ENCODE data around the gene ARVCF. TPM values are rescaled to one million over a fixed set of nuclear protein-coding genes. Genes with fewer than 3 reads are reported as not detected.

ARVCF gene
- total RNA-seq, 1 donor from 2014 or later = 19.2 TPM

GRCh38 chr22:20055144-20055543 lies 38.5 kb upstream of the ARVCF start:
- no peak overlapping the region for H3K4me3 ChIP-seq (ENCODE audit: low read depth, low read length)
- FAIRE-seq (no peak), DNase-seq (ENCODE audit: low read depth) (no peak)
- no peaks in the 10 kb centered on the region for H3K27me3 ChIP-seq (ENCODE audit: control insufficient read depth, insufficient read depth, low read length)
- peaks cover 12% of the 10 kb centered on the region for H3K36me3 ChIP-seq (ENCODE audit: control insufficient read depth, insufficient read depth, low read length)
- no peak for TF ChIP-seq CTCF (IDR thresholded peaks at IDR 0.05; ENCODE audit: insufficient read depth, low read length, severe bottlenecking)

GRCh38 chr22:20054485-20054884 lies 37.9 kb upstream of the ARVCF start:
- H3K27me3 ChIP-seq (ENCODE audit: control insufficient read depth, insufficient read depth, low read length) = no peaks in the 10 kb centered on the region
- peaks cover 12% of the 10 kb centered on the region for H3K36me3 ChIP-seq (ENCODE audit: control insufficient read depth, insufficient read depth, low read length)
- no peak overlapping the region for H3K4me3 ChIP-seq (ENCODE audit: low read depth, low read length)
- DNase-seq (ENCODE audit: low read depth) (no peak), FAIRE-seq (no peak)
- no peak for TF ChIP-seq CTCF (IDR thresholded peaks at IDR 0.05; ENCODE audit: insufficient read depth, low read length, severe bottlenecking)

- FAIRE-seq (no peak), DNase-seq (ENCODE audit: low read depth) (no peak)
- peaks cover 12% of the 10 kb centered on the region for H3K36me3 ChIP-seq (ENCODE audit: control insufficient read depth, insufficient read depth, low read length)
- H3K27me3 ChIP-seq (ENCODE audit: control insufficient read depth, insufficient read depth, low read length) = no peaks in the 10 kb centered on the region
- no peak for TF ChIP-seq CTCF (IDR thresholded peaks at IDR 0.05; ENCODE audit: insufficient read depth, low read length, severe bottlenecking)
- no peak overlapping the region for H3K4me3 ChIP-seq (ENCODE audit: low read depth, low read length)
Measured at GRCh38 chr22:20054034-20054427, 37.4 kb upstream of the ARVCF start.

GRCh38 chr22:20053407-20054033 lies 36.9 kb upstream of the ARVCF start:
- FAIRE-seq = peak; percentile 18
- H3K27me3 ChIP-seq (ENCODE audit: control insufficient read depth, insufficient read depth, low read length) = no peaks in the 10 kb centered on the region
- no peak for TF ChIP-seq CTCF (IDR thresholded peaks at IDR 0.05; ENCODE audit: insufficient read depth, low read length, severe bottlenecking)
- no peak for DNase-seq (ENCODE audit: low read depth)
- no peak overlapping the region for H3K4me3 ChIP-seq (ENCODE audit: low read depth, low read length)
- H3K36me3 ChIP-seq (ENCODE audit: control insufficient read depth, insufficient read depth, low read length) = peaks cover 12% of the 10 kb centered on the region

DNA sequence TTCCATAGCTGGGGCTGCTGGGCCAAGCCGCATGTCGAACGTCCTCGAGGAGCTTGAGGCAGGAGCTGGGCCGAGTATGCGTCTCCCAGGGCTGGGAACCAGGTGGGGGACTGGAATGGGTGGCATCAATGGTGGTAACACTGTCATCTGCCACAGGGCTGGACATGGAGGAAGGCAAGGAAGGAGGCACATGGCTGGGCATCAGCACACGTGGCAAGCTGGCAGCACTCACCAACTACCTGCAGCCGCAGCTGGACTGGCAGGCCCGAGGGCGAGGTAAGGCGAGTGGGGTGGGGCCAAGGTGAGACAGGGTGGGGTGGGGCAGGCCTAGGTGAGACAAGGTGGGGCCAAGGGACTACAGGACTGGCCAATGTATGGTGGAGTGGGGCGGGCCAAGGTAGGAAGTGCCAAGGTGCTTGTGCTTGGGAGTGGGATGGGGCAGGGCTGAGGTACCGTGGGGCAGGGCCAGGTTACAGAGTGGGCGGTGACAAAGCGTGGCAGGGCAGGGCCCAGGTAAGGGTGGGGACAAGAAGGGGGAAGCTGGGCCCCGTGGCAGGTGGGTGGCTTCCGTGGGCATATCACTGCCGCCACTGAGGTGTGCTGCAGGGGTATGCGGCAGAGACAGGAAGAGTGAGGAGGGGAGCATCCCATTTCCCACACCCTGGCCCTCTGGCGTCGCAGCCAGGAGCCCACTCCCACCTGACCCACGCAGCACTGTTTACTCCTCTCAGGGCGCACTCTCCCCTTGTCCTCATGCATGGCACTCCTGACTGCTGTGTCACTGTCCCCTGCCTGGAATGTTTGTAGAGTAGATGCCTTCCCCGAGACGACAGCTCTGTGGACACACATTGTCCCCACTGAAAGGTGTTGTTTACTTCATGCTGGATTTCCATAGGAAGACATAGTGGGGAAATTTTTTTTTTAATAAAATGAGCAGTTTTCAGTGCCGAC lies 36.0 kb upstream of the ARVCF start:
- FAIRE-seq (no peak), DNase-seq (ENCODE audit: low read depth) (no peak)
- Histone ChIP-seq H3K4me3 (ENCODE audit: low read depth, low read length) (no peak overlapping the region), H3K36me3 (ENCODE audit: control insufficient read depth, insufficient read depth, low read length) (peaks cover 12% of the 10 kb centered on the region), H3K27me3 (ENCODE audit: control insufficient read depth, insufficient read depth, low read length) (no peaks in the 10 kb centered on the region)
- TF ChIP-seq CTCF (IDR thresholded peaks at IDR 0.05; ENCODE audit: insufficient read depth, low read length, severe bottlenecking) = no peak
